Fibroblast of gingiva (primary cell): ENCODE measurements around the gene DARS1.
"Not testable (repeated sequence)": the region's sequence is repeated elsewhere in the genome, so short reads cannot be mapped to it uniquely, and the experiment has no call there.

ENCODE experiments used
- DNase-seq: peaks from one replicate; pipeline ENCODE4 v3.0.0-alpha.2; 2011; ENCODE audit warnings: low read depth

Gene DARS1

DNA sequence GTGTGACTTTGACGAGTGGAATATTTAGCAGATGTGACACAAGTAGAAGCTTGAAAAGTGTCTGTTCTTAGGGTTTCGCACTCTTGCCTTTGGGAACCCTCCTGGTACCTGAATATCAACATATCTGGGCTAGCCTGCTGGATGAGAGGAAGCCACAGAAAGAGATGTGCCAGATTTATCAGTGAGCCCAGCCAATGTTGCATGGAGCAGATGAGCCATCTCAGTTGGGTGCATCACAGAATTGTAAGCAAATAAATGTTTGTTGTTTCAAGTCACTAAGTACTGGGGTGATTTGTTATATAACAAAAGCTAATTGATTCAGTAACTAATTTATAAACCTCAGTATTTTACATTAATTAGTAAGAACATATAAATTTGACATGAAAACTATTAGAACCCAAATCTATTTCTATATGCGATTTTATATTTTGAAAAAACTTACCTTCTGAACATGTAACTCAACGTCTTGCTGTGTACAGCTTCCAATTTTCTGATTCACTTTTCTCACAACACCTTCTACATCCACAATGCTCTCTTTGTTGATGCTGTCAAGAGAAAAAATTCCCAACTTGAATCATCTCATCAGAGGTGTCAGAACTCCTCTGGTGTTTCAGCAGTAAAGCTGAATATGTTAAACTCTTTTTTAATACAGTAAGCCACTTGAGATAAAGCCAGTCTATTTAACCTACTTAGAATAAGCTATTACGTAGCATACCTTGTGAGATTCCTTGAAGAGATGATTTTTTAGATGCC is 42.3 kb downstream of the DARS1 start:
- DNase-seq, result no peak

DNA sequence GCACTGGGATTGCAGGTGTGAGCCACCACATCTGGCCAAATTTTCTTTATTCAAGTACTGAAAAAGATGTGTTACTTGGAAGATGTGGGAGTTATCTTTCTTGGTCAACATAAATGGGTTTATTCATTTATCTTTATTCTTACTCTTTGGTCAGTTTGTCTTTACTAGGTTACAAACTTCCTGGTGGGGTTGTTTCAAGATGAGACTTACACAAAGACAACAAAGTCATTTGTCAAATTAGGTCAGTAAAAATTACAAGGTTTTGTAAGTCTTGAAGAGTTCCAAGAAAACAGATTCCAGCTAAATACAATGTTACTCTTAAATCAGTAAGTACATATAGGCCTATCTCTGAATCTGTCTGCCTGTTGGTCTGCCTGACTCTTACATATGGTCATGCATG is 48.9 kb downstream of the DARS1 start:
- DNase-seq, result no peak

DNA sequence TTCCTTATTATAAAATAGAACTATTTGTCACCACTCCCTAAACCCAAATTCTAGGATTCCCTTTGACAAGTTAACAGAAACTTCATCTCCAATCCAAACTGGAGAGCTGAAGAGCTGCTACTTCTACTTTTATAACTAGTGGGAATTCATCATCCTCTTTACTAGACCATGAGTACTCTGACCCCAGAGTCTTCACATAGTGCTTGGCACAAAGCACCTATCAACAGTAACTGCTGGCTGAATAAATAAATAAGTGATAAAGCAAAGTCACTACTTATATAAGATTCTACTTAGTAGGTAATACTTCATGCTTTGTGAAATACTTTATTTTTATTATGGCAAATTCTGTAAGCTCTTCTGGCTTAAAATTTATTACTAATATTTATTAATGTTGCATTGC is 49.5 kb downstream of the DARS1 start:
- DNase-seq, result no peak

GRCh38 chr2:135931776-135932443 is 53.5 kb downstream of the DARS1 start:
- DNase-seq, result no peak

DNA sequence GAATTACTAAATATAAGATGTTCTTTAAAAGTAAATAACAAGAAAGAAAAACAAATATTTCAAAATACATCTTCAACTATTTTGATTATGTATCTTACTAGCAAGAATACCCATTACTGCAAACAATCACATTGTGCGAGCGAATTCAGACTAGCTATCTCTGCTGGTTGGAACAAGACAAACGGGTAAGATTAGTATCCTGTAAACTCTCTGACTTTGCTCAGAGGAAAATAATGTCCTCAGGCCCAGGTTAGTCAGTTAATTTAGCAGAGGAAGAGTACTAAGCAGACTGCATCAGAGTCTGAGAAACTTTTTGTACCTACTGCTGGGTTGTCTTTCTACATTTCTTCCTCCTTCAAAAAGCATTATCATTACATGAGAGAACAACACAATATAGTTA is 58.8 kb downstream of the DARS1 start:
- no peak for DNase-seq

GRCh38 chr2:135925571-135925970 is 59.9 kb downstream of the DARS1 start:
- peak; percentile 42 for DNase-seq

- DNase-seq, result peak; percentile 12
Observed at GRCh38 chr2:135916207-135916606, 69.2 kb downstream of the DARS1 start.

DNA sequence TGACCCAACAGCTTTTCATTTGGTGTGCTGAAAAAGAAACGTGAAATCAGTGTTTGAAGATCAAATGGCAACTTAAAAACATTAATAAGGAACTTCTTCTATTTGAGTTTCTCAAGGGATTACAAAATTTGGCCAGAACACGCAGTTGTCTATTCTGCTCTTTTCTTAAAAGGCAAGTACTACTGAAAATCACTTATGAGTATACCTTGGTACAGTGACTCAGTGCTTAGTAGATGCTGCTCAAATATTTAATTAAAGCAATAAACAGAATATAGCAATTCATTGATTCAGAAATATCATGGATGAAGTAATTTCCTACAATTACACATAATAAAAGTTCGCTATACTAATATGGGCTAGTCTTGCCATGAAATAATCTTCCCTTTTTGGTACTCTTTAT is 70.9 kb downstream of the DARS1 start:
- no peak for DNase-seq

GRCh38 chr2:135913727-135914365 is 71.6 kb downstream of the DARS1 start:
- peak; percentile 25 for DNase-seq

DNA sequence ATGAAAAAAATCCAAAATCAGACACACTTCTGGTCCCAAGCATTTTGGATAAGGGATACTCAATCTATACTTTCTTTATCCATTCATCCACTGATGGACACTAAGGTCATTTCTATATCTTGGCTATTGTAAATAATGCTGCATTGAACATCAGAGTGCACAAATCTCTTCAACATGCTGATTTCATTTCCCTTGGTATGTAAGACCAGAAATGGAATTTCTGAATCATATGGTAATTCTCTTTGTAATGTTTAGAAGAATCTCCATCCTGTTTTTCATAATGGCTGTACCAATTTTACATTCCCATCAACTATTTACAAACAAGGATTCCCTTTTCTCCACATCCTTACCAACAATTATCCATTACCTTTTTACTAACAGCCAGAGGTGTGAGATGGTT is 75.5 kb downstream of the DARS1 start:
- DNase-seq, result peak; percentile 62

DNA sequence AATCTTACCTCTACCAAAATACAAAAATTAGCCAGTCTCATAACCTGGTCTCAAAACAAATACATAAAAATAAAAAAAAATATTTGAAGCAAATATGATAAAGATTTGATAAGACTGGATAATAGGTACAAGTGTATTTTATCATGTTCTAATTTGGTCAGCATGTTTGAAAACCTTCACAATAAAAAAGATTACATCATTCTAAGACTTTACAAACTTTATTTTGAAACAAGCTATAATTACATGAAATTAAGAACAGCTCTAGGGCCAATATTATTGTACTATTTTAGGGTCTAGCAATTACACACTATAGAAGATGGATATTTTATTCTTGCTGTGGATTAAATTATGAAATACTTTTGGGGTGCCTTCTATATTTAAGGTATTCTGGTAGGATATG is 79.7 kb downstream of the DARS1 start:
- no peak for DNase-seq

DNA sequence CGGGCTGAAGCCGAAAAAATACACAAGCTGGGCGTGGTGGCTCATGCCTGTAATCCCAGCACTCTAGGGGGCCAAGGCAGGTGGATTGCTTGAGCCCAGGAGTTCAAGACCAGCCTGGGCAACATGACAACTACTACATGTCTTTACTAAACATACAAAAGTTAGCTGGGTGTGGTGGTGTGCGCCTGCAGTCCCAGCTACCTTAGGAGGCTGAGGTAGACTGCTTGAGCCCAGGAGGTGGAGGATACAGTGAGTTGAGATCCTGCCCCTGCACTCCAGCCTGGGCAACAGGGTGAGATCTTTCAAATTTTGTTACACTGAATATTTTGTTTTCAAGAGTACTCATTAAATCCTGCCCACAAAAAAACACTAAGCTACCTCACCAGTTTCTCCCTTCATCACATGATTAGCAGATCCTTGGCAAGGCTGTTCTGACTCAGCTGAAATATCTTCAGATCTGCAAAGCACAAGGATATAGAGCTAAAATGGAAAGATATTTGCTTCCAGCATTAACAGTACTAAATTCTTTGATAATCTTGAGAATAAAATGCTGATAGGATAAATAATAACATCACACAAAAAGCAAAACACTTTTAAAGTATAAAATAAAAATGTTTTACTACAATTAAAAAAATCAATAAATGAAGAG is 81.0 kb downstream of the DARS1 start:
- DNase-seq, result peak; percentile 13

DNA sequence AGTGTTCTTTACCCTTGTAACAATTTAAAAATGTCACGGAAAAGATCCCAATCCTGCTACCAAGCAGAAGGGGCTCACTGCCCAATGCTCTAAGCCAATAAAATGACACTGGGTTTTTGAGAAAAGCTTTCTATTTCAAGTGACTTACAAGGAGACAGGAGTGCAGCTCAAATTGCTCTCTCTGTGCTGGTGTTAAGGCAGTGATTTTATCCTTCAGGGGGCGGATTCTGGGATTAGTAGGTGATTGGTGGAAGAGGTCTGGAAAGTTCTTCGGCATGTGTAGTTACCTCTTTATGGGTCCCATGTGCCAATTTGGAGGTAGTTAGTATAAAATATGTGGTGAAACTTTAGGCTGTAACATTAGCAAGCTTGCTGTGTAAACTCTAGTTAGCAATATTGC is 81.8 kb downstream of the DARS1 start:
- DNase-seq, result no peak

DNA sequence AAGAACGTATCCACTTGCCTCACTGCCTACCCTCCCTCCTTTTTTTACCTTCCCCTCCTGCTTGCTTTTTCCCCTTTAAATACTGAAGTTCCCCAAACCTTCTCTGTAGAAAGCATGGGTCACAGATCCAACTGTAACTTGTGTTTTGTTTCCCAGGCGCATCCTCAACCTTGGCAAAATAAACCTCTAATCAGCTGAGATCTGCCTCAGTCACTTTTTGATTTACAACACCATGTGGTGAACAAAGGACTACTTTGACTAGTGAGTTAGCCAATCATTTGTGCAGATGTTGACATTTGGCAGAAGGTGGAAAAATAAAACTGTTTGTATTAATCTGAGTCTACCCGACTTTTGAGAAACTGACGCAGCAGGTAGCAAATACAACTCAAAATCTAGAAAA is 85.9 kb downstream of the DARS1 start:
- no peak for DNase-seq

- DNase-seq, result no peak
Observed at GRCh38 chr2:135898234-135898786, 87.1 kb downstream of the DARS1 start.

DNA sequence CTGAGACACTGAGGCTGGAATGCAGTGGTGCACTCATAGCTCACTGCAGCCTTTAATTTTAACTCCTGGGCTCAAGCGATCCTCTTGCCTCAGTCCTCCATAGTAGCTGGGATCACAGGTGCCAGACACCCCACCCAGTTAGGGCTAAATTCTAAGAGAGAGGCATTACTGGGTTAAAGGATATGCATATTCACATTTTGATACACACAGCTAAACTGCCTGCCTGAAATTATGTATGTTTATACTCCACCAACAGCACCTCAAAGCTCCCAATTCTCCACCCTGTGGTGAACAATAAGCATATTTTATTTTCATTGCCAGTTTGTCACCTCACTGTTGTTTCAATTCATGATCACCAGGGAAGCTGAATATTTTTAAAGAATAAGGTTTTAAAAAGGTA is 90.5 kb downstream of the DARS1 start:
- no peak for DNase-seq

GRCh38 chr2:135893374-135893794 is 92.0 kb downstream of the DARS1 start:
- no peak for DNase-seq

DNA sequence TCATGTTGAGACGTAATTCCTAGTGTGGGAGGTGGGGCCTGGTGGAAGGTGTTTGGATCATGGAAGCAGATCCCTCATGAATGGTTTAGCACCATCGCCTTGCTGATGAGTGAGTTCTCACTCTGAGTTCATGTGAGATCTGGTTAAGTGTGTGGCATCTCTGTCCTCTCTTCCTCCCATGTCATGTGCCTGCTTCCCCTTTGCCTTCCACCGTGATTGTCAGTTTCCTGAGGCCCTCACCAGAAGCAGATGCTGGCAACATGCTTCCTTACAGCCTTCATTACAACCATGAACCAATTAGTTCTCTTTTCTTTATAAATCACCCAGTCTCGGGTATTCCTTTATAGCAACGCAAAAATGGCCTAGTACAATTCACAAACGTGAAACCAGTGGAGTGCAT is 94.6 kb downstream of the DARS1 start:
- DNase-seq, result no peak

DNA sequence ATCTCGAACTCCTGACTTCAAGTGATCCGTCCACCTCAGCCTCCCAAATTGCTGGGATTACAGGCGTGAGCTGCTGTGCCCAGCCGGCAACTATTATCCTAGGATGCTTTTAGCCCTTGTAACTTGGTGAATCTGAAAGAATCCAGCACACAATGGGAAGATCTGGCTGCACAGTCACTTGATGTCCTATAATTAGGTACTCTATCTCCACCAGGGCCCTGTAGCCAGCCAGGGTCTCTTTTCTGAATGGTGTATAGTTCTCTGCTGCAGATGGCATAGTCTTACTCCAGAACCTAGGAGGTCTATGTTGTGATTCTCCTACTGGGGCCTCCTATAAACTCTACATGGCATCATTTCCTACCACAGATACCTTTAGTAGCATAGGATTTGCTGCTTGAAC is 95.3 kb downstream of the DARS1 start:
- no peak for DNase-seq

DNA sequence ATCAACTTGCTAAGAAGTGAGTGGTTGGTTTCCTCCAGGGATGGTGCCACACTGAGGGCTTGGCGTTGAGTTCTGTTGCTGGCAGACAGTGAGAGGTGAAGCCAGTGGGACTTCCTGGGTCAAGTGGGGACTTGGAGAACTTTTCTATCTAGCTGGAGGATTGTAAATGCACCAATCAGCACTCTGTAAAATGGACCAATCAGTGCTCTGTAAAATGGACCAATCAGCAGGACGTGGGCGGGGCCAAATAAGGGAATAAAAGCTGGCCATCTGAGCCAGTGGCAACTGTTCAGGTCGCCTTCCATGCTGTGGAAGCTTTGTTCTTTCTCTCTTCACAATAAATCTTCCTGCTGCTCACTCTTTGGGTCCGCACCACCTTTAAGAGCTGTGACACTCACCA is 96.8 kb downstream of the DARS1 start:
- DNase-seq, result not testable (repeated sequence)

DNA sequence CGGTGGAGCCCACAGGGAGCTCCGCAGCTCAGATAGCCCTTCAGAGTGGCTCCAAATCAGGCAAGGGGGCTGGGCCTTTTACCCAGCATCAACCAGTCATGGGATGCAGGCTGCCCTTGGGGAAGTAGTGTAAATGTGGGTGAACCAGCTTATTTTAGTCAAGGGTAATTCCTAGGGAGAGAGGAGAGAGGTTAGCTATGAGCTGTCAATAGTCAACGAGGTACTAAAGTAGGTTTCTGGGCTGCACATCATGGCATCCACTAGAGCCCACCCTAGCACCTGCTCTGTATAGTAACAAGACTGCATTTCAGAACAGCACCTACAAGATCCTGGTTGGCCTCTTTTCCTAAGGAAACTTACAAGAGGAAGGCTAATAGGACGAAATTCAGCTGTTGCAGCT is 99.7 kb downstream of the DARS1 start:
- DNase-seq, result no peak

DNA sequence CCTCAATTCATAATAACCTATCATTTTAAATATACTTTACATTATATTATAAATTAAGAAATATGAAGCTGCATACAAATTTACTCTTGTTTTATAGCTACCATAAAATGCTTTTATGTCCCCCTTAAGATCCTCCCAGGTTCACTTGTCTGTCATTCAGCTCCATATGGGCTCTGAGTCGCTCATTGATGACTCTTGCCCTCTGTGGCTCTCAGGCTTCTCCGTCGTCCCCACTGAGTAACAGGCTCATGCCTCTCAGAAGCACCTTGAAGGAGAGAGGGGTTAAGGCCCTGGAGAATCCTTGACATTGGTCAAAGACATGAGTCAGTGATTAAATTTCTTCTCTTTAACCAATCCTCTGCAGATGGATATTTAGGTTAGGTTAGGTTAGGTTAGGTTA is 103.0 kb downstream of the DARS1 start:
- no peak for DNase-seq

- not testable (repeated sequence) for DNase-seq
Observed at GRCh38 chr2:135876770-135877169, 108.7 kb downstream of the DARS1 start.
